SK-N-SH treated with all-trans-retinoic acid at 6 μM for 48 hours (cell line): Measurements from ENCODE around the gene ADGRB3.

ENCODE experiments used
- ATAC-seq: fragments of 200-7000 bp; cut with Tn5 transposase; 3 replicates; pipeline ENCODE4 v1.9.1; 2020; ENCODE audit warnings: mild to moderate bottlenecking, moderate library complexity
- ARNTL ChIP-seq: fragments of 450-650 bp; formaldehyde crosslinking; IDR thresholded peaks from 2 replicates; pipeline ENCODE4 v1.5.0; 2020; ENCODE audit warnings: low read depth, mild to moderate bottlenecking, moderate library complexity, borderline replicate concordance
- BACH2 ChIP-seq: fragments of 250-450 bp; sonication (Bioruptor Pico); IDR thresholded peaks from 2 replicates; pipeline ENCODE4 v1.9.0; 2021; ENCODE audit warnings: mild to moderate bottlenecking, borderline replicate concordance
- CREB5 ChIP-seq: fragments of 250-450 bp; sonication (Bioruptor Pico); IDR thresholded peaks from 2 replicates; pipeline ENCODE4 v1.5.1; 2020; ENCODE audit warnings: low read depth, mild to moderate bottlenecking, moderate library complexity
- CSDC2 ChIP-seq: fragments of 250-450 bp; sonication (Bioruptor Pico); IDR thresholded peaks from 2 replicates; pipeline ENCODE4 v1.5.0; 2020; ENCODE audit warnings: mild to moderate bottlenecking, moderate library complexity
- ESRRG ChIP-seq: fragments of 250-450 bp; sonication (Bioruptor Pico); IDR thresholded peaks from 2 replicates; pipeline ENCODE4 v1.6.1; 2021; ENCODE audit warnings: mild to moderate bottlenecking
- GLIS3 ChIP-seq: fragments of 250-450 bp; sonication (Bioruptor Pico); IDR thresholded peaks from 2 replicates; pipeline ENCODE4 v1.5.0; 2020; ENCODE audit warnings: mild to moderate bottlenecking, moderate library complexity
- ISL1 ChIP-seq: fragments of 250-450 bp; sonication (Bioruptor Pico); IDR thresholded peaks from 2 replicates; pipeline ENCODE4 v2.1.2; 2022; ENCODE audit warnings: mild to moderate bottlenecking, moderate library complexity
- PPARA ChIP-seq: fragments of 250-450 bp; sonication (Bioruptor Pico); IDR thresholded peaks from 2 replicates; pipeline ENCODE4 v1.5.0; 2020; ENCODE audit warnings: mild to moderate bottlenecking, borderline replicate concordance
- RARB ChIP-seq: fragments of 250-450 bp; sonication (Bioruptor Pico); IDR thresholded peaks from 2 replicates; pipeline ENCODE4 v1.8.0; 2021; ENCODE audit warnings: mild to moderate bottlenecking, moderate library complexity
- SNAI2 ChIP-seq: fragments of 250-450 bp; sonication (Bioruptor Pico); IDR thresholded peaks from 2 replicates; pipeline ENCODE4 v1.5.0; 2020; ENCODE audit warnings: mild to moderate bottlenecking, moderate library complexity
- TCF4 ChIP-seq: fragments of 250-450 bp; sonication (Bioruptor Pico); IDR thresholded peaks from 2 replicates; pipeline ENCODE4 v1.8.0; 2021; ENCODE audit warnings: mild to moderate bottlenecking, moderate library complexity, borderline replicate concordance
- ZC3H10 ChIP-seq: fragments of 250-450 bp; sonication (Bioruptor Pico); IDR thresholded peaks from 2 replicates; pipeline ENCODE4 v1.5.1; 2021; ENCODE audit warnings: mild to moderate bottlenecking, moderate library complexity
- ZFP3 ChIP-seq: fragments of 250-450 bp; sonication (Bioruptor Pico); IDR thresholded peaks from 2 replicates; pipeline ENCODE4 v1.5.0; 2020; ENCODE audit warnings: mild to moderate bottlenecking, moderate library complexity
- ZFP30 ChIP-seq: fragments of 450-650 bp; formaldehyde crosslinking; IDR thresholded peaks from 2 replicates; pipeline ENCODE4 v1.5.0; 2022; ENCODE audit warnings: mild to moderate bottlenecking, moderate library complexity
- ZNF565 ChIP-seq: fragments of 450-650 bp; formaldehyde crosslinking; conservative IDR thresholded peaks from 2 replicates; pipeline ENCODE4 v1.5.0; 2020; ENCODE audit warnings: low read depth, mild to moderate bottlenecking, moderate library complexity
- ZNF70 ChIP-seq: fragments of 450-650 bp; formaldehyde crosslinking; IDR thresholded peaks from 2 replicates; pipeline ENCODE4 v1.5.0; 2020; ENCODE audit warnings: mild to moderate bottlenecking, moderate library complexity
- ZNF8 ChIP-seq: fragments of 450-650 bp; formaldehyde crosslinking; IDR thresholded peaks from 2 replicates; pipeline ENCODE4 v1.5.0; 2020; ENCODE audit warnings: mild to moderate bottlenecking, moderate library complexity
- TF ChIP-seq, protein P1 (sequence below): fragments of 250-450 bp; sonication (Bioruptor Pico); IDR thresholded peaks from 2 replicates; pipeline ENCODE4 v1.5.0; 2020; ENCODE audit warnings: mild to moderate bottlenecking, moderate library complexity
- TF ChIP-seq, protein P2 (sequence below): fragments of 250-450 bp; sonication (Bioruptor Pico); IDR thresholded peaks from 2 replicates; pipeline ENCODE4 v1.5.1; 2021; ENCODE audit warnings: mild to moderate bottlenecking, moderate library complexity
- TF ChIP-seq, protein P3 (sequence below): fragments of 250-450 bp; sonication (Bioruptor Pico); IDR thresholded peaks from 2 replicates; pipeline ENCODE4 v1.8.0; 2021; ENCODE audit warnings: low read depth, mild to moderate bottlenecking, moderate library complexity, borderline replicate concordance

Gene ADGRB3

DNA sequence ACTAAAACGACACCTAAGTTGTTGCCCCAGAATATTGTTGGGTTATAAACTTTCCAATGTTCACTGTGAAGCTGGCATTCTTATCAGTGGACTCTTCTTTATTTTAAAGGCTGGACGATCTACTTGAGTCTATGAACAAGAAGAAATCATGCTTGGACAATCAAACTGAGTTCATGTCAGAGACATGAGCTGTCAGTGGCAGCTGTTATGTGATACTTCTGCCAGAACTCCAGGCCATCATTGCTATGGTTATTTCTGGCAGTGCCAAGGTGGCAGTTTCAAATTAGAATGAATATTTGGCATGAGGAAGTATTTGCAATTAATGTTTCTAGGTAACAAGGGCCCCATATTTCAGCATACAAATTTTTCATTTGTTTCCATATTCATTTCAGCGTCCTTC lies 744.4 kb downstream of the ADGRB3 start (continued):
- TF ChIP-seq PPARA (CRISPR knock-in tag) (no peak), BACH2 (CRISPR knock-in tag) (no peak), GLIS3 (CRISPR knock-in tag) (no peak)

GRCh38 chr6:69383627-69384026 lies 748.5 kb downstream of the ADGRB3 start:
- TF ChIP-seq, protein P1, sequence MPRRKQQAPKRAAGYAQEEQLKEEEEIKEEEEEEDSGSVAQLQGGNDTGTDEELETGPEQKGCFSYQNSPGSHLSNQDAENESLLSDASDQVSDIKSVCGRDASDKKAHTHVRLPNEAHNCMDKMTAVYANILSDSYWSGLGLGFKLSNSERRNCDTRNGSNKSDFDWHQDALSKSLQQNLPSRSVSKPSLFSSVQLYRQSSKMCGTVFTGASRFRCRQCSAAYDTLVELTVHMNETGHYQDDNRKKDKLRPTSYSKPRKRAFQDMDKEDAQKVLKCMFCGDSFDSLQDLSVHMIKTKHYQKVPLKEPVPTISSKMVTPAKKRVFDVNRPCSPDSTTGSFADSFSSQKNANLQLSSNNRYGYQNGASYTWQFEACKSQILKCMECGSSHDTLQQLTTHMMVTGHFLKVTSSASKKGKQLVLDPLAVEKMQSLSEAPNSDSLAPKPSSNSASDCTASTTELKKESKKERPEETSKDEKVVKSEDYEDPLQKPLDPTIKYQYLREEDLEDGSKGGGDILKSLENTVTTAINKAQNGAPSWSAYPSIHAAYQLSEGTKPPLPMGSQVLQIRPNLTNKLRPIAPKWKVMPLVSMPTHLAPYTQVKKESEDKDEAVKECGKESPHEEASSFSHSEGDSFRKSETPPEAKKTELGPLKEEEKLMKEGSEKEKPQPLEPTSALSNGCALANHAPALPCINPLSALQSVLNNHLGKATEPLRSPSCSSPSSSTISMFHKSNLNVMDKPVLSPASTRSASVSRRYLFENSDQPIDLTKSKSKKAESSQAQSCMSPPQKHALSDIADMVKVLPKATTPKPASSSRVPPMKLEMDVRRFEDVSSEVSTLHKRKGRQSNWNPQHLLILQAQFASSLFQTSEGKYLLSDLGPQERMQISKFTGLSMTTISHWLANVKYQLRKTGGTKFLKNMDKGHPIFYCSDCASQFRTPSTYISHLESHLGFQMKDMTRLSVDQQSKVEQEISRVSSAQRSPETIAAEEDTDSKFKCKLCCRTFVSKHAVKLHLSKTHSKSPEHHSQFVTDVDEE (CRISPR knock-in tag), result no peak
- no peak for TF ChIP-seq GLIS3 (CRISPR knock-in tag)
- TF ChIP-seq, protein P2, sequence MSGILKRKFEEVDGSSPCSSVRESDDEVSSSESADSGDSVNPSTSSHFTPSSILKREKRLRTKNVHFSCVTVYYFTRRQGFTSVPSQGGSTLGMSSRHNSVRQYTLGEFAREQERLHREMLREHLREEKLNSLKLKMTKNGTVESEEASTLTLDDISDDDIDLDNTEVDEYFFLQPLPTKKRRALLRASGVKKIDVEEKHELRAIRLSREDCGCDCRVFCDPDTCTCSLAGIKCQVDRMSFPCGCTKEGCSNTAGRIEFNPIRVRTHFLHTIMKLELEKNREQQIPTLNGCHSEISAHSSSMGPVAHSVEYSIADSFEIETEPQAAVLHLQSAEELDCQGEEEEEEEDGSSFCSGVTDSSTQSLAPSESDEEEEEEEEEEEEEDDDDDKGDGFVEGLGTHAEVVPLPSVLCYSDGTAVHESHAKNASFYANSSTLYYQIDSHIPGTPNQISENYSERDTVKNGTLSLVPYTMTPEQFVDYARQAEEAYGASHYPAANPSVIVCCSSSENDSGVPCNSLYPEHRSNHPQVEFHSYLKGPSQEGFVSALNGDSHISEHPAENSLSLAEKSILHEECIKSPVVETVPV (CRISPR knock-in tag), result no peak
- no peak for ATAC-seq

DNA sequence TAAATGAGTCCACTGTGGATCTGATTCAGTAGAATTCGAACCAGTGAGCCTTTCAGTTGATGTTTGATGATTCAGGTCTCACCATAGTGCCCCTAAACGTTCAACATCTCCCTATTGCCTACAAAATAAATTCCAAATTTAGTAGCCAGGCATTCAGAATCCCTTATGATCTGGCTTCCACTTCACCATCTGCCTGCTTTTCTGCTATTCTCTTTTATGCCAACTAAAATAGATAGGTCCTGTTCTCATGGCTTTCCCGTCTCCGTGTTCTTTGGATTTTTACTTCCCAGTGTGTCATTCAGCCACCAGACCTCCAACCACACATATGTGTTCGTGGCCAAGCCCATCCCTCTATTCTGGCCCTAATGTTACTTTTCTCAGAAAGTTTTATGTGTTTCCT lies 751.3 kb downstream of the ADGRB3 start:
- TF ChIP-seq RARB (CRISPR knock-in tag) (no peak), ESRRG (no peak), TCF4 (CRISPR knock-in tag) (no peak), SNAI2 (CRISPR knock-in tag) (no peak)
- TF ChIP-seq, protein P3, sequence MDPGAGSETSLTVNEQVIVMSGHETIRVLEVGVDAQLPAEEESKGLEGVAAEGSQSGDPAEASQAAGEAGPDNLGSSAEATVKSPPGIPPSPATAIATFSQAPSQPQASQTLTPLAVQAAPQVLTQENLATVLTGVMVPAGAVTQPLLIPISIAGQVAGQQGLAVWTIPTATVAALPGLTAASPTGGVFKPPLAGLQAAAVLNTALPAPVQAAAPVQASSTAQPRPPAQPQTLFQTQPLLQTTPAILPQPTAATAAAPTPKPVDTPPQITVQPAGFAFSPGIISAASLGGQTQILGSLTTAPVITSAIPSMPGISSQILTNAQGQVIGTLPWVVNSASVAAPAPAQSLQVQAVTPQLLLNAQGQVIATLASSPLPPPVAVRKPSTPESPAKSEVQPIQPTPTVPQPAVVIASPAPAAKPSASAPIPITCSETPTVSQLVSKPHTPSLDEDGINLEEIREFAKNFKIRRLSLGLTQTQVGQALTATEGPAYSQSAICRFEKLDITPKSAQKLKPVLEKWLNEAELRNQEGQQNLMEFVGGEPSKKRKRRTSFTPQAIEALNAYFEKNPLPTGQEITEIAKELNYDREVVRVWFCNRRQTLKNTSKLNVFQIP (CRISPR knock-in tag), result no peak
- no peak for ATAC-seq

GRCh38 chr6:69390125-69390524 lies 755.0 kb downstream of the ADGRB3 start:
- TF ChIP-seq PPARA (CRISPR knock-in tag) (no peak), CREB5 (CRISPR knock-in tag) (no peak), BACH2 (CRISPR knock-in tag) (no peak)
- ATAC-seq, result no peak

- TF ChIP-seq, protein P2 (CRISPR knock-in tag), result no peak
- TF ChIP-seq PPARA (CRISPR knock-in tag) (no peak), BACH2 (CRISPR knock-in tag) (no peak), ZFP30 (CRISPR knock-in tag) (no peak), ARNTL (CRISPR knock-in tag) (no peak), ZNF8 (no peak), CREB5 (CRISPR knock-in tag) (no peak), ZFP3 (CRISPR knock-in tag) (no peak), ZC3H10 (CRISPR knock-in tag) (no peak), CSDC2 (CRISPR knock-in tag) (no peak), ZNF565 (CRISPR knock-in tag) (no peak), ZNF70 (CRISPR knock-in tag) (no peak), ISL1 (no peak), TCF4 (CRISPR knock-in tag) (no peak)
- TF ChIP-seq, protein P3 (CRISPR knock-in tag), result no peak
- ATAC-seq, result no peak
Observed at GRCh38 chr6:69391106-69391505, 756.0 kb downstream of the ADGRB3 start.
